ENCODE results near the gene WDR11. TPM values are rescaled to one million over a fixed set of nuclear protein-coding genes. Genes with fewer than 3 reads are reported as not detected.

WDR11 gene
- total and polyA plus RNA-seq, 12 donors, result 32.6 to 73.7 (median 45.6) TPM

GRCh38 chr10:120940299-120940900, 89.2 kb downstream of the WDR11 start:
- intact Hi-C loops (cut with DNase I), result loop anchor here (5.0 to 10.0 kb wide), 5 partner anchors 174 to 957 kb away; no protein-coding TSS in a partner anchor
- no peak for TF ChIP-seq POLR2A (IDR thresholded peaks at IDR 0.05)
- TF ChIP-seq CTCF (IDR thresholded peaks at IDR 0.05), result no peak
- H3K4me3 ChIP-seq, result no peak overlapping the region
- WGBS, 4 donors, result 70 to 81% (median 75%) methylated on average over 12 to 13 of the region's 13 CpGs
- no peak overlapping the region for H3K27ac ChIP-seq
- H3K9me3 ChIP-seq (replicated peaks in 1 of 3), result no peaks in the 10 kb centered on the region
- no peaks in the 10 kb centered on the region for H3K4me1 ChIP-seq (replicated peaks in 1 of 2)
- no peaks in the 10 kb centered on the region for H3K36me3 ChIP-seq (replicated peaks in 1 of 2)
- H3K27me3 ChIP-seq, result no peaks in the 10 kb centered on the region
- DNase-seq, result no peak

- no peaks in the 10 kb centered on the region for H3K27me3 ChIP-seq
- H3K4me1 ChIP-seq (replicated peaks in 1 of 2), result no peaks in the 10 kb centered on the region
- intact Hi-C loops (cut with DNase I), result loop anchor here (5.0 to 10.0 kb wide), 5 partner anchors 173 to 956 kb away; no protein-coding TSS in a partner anchor
- no peak for DNase-seq
- H3K9me3 ChIP-seq (replicated peaks in 1 of 3), result no peaks in the 10 kb centered on the region
- TF ChIP-seq CTCF (IDR thresholded peaks at IDR 0.05) (no peak), POLR2A (IDR thresholded peaks at IDR 0.05) (no peak)
- no peak overlapping the region for H3K4me3 ChIP-seq
- H3K36me3 ChIP-seq (replicated peaks in 1 of 2), result no peaks in the 10 kb centered on the region
- H3K27ac ChIP-seq, result no peak overlapping the region
- 64 to 84% (median 80%) methylated on average over 5 of the region's 5 CpGs for WGBS, 4 donors
Measured at GRCh38 chr10:120941501-120941900, 90.3 kb downstream of the WDR11 start.

- 16 to 44% (median 23%) methylated on average over 10 to 23 of the region's 23 CpGs for WGBS, 4 donors
- peak; percentile 79 to 90 (median 85) for DNase-seq
- Histone ChIP-seq H3K9me3 (replicated peaks in 1 of 3) (no peaks in the 10 kb centered on the region), H3K4me1 (replicated peaks in 1 of 2) (no peaks in the 10 kb centered on the region), H3K27me3 (no peaks in the 10 kb centered on the region), H3K36me3 (replicated peaks in 1 of 2) (no peaks in the 10 kb centered on the region), H3K27ac (no peak overlapping the region), H3K4me3 (no peak overlapping the region)
- intact Hi-C loops (cut with DNase I), result loop anchor here (2.0 to 10.0 kb wide), 6 partner anchors 172 to 954 kb away; no protein-coding TSS in a partner anchor
- TF ChIP-seq CTCF (IDR thresholded peaks at IDR 0.05), result peak; percentile 72 to 96 (median 92)
- no peak for TF ChIP-seq POLR2A (IDR thresholded peaks at IDR 0.05)
Measured at GRCh38 chr10:120942806-120943413, 91.7 kb downstream of the WDR11 start.

GRCh38 chr10:120943542-120943941, 92.4 kb downstream of the WDR11 start:
- Histone ChIP-seq H3K27me3 (no peaks in the 10 kb centered on the region), H3K4me3 (no peak overlapping the region), H3K4me1 (replicated peaks in 1 of 2) (no peaks in the 10 kb centered on the region), H3K9me3 (replicated peaks in 1 of 3) (no peaks in the 10 kb centered on the region), H3K36me3 (replicated peaks in 1 of 2) (no peaks in the 10 kb centered on the region), H3K27ac (no peak overlapping the region)
- no peak for TF ChIP-seq CTCF (IDR thresholded peaks at IDR 0.05)
- no peak for TF ChIP-seq POLR2A (IDR thresholded peaks at IDR 0.05)
- intact Hi-C loops (cut with DNase I), result loop anchor here (2.0 to 10.0 kb wide), 6 partner anchors 171 to 954 kb away; no protein-coding TSS in a partner anchor
- WGBS, 4 donors, result 87 to 94% (median 92%) methylated on average over 6 of the region's 6 CpGs
- no peak for DNase-seq

Measured in adrenal gland (tissue), 12 donors.